K562 (cell line): Measurements from ENCODE around the gene CLDN11.

Source experiments
- KLF13 ChIP-seq: fragments of 450-650 bp; IDR thresholded peaks from 2 replicates; pipeline ENCODE4 v1.6.1; 2016; ENCODE audit warnings: missing genetic modification characterization, low read depth, mild to moderate bottlenecking, missing compliant biosample characterization, moderate library complexity, borderline replicate concordance
- MED1 ChIP-seq: sonication (generic); formaldehyde crosslinking; IDR thresholded peaks from 2 replicates; pipeline ENCODE4 v1.8.1; 2023; ENCODE audit warnings: missing genetic modification reagents, borderline replicate concordance
- POLR2A ChIP-seq: fragments of 450-650 bp; conservative IDR thresholded peaks from 2 replicates; pipeline ENCODE4 v1.6.1; 2016
- TGIF2 ChIP-seq: sonication (generic); formaldehyde crosslinking; IDR thresholded peaks from 2 replicates; pipeline ENCODE4 v1.8.1; 2022; ENCODE audit warnings: mild to moderate bottlenecking, missing genetic modification reagents, moderate library complexity
- XRCC5 ChIP-seq: fragments of 200-400 bp; formaldehyde crosslinking; IDR thresholded peaks from 2 replicates; pipeline ENCODE4 v1.6.1; 2017; ENCODE audit warnings: low read depth, mild to moderate bottlenecking, low read length
- ZC3H4 ChIP-seq: sonication (generic); formaldehyde crosslinking; IDR thresholded peaks from 2 replicates; pipeline ENCODE4 v1.9.0; 2021; ENCODE audit warnings: missing genetic modification reagents, borderline replicate concordance
- ZNF184 ChIP-seq: sonication (generic); formaldehyde crosslinking; IDR thresholded peaks from 2 replicates; pipeline ENCODE4 v1.5.0; 2020; ENCODE audit warnings: missing genetic modification reagents
- ZNF224 ChIP-seq: sonication (generic); formaldehyde crosslinking; IDR thresholded peaks from 2 replicates; pipeline ENCODE4 v1.8.0; 2022; ENCODE audit warnings: mild to moderate bottlenecking, missing genetic modification reagents
- ZNF766 ChIP-seq: fragments of 200-800 bp; sonication (Bioruptor generic); conservative IDR thresholded peaks from 2 replicates; pipeline ENCODE4 v1.6.1; 2016; ENCODE audit warnings: missing genetic modification characterization, missing compliant biosample characterization
- ZZZ3 ChIP-seq: fragments of 450-650 bp; IDR thresholded peaks from 2 replicates; pipeline ENCODE4 v1.6.1; 2016; ENCODE audit warnings: antibody characterized with exemption, mild to moderate bottlenecking, moderate library complexity
- TF ChIP-seq, protein P1 (sequence below), 2 experiments: fragments of 450-650 bp; formaldehyde crosslinking in 1 of 2; IDR thresholded peaks; 2 replicates each; pipeline versions ENCODE4 v1.4.0 to v1.6.1; 2014 to 2020; ENCODE audit warnings: mild to moderate bottlenecking in 2 of 2, borderline replicate concordance in 1 of 2, low read depth in 1 of 2
- TF ChIP-seq, protein P2 (sequence below), 3 experiments: IDR thresholded peaks in 2 of 3; conservative IDR thresholded peaks in 1 of 3; 2 replicates each; pipeline ENCODE4 v1.5.1; 2011 to 2012; ENCODE audit warnings: low read length in 3 of 3, mild to moderate bottlenecking in 3 of 3, control low read depth in 2 of 3, improper control_type of control experiment in 1 of 3, inconsistent platforms in 1 of 3, low read depth in 1 of 3, mixed read lengths in 1 of 3, moderate library complexity in 1 of 3; ENCODE audit not compliant: insufficient read depth in 2 of 3

DNA sequence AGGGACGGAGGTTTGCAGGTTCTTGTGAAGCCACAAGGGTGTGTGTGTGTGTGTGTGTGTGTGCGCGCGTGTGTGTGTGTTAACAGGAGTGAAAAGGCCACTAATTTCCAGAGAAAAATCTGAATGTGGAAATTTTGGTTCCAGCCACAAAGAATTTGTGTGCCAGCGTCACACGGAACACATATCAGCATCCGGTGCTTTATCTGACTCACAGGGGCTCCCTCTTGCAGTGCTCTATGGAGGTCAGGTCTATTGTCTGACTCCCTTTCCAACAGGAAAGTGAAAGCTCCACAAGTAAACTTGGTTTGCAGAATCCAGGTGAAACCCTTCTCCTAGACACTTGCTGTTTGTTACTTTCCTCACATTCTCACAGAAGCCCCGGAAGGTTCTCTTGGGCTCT, 6.2 kb downstream of the CLDN11 start:
- TF ChIP-seq ZC3H4 (CRISPR knock-in tag), result no peak
- TF ChIP-seq KLF13 (tag), result no peak
- TF ChIP-seq, protein P1, sequence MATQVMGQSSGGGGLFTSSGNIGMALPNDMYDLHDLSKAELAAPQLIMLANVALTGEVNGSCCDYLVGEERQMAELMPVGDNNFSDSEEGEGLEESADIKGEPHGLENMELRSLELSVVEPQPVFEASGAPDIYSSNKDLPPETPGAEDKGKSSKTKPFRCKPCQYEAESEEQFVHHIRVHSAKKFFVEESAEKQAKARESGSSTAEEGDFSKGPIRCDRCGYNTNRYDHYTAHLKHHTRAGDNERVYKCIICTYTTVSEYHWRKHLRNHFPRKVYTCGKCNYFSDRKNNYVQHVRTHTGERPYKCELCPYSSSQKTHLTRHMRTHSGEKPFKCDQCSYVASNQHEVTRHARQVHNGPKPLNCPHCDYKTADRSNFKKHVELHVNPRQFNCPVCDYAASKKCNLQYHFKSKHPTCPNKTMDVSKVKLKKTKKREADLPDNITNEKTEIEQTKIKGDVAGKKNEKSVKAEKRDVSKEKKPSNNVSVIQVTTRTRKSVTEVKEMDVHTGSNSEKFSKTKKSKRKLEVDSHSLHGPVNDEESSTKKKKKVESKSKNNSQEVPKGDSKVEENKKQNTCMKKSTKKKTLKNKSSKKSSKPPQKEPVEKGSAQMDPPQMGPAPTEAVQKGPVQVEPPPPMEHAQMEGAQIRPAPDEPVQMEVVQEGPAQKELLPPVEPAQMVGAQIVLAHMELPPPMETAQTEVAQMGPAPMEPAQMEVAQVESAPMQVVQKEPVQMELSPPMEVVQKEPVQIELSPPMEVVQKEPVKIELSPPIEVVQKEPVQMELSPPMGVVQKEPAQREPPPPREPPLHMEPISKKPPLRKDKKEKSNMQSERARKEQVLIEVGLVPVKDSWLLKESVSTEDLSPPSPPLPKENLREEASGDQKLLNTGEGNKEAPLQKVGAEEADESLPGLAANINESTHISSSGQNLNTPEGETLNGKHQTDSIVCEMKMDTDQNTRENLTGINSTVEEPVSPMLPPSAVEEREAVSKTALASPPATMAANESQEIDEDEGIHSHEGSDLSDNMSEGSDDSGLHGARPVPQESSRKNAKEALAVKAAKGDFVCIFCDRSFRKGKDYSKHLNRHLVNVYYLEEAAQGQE (IDR thresholded peaks at IDR 0.05; ENCODE audit: borderline replicate concordance), result no peak
- TF ChIP-seq, protein P1 (CRISPR knock-in tag; IDR thresholded peaks at IDR 0.05; ENCODE audit: low read depth), result no peak
- no peak for TF ChIP-seq MED1 (CRISPR knock-in tag)
- no peak for TF ChIP-seq ZNF766 (CRISPR knock-in tag)
- TF ChIP-seq, protein P2, sequence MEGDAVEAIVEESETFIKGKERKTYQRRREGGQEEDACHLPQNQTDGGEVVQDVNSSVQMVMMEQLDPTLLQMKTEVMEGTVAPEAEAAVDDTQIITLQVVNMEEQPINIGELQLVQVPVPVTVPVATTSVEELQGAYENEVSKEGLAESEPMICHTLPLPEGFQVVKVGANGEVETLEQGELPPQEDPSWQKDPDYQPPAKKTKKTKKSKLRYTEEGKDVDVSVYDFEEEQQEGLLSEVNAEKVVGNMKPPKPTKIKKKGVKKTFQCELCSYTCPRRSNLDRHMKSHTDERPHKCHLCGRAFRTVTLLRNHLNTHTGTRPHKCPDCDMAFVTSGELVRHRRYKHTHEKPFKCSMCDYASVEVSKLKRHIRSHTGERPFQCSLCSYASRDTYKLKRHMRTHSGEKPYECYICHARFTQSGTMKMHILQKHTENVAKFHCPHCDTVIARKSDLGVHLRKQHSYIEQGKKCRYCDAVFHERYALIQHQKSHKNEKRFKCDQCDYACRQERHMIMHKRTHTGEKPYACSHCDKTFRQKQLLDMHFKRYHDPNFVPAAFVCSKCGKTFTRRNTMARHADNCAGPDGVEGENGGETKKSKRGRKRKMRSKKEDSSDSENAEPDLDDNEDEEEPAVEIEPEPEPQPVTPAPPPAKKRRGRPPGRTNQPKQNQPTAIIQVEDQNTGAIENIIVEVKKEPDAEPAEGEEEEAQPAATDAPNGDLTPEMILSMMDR (IDR thresholded peaks at IDR 0.05 in 2 of 3, conservative IDR thresholded peaks at IDR 0.05 in 1 of 3; ENCODE audit: insufficient read depth in 2 of 3, low read depth in 1 of 3, low read length in 3 of 3), result no peak
- TF ChIP-seq ZZZ3, result no peak
- TF ChIP-seq POLR2A, result no peak
- TF ChIP-seq ZNF224 (CRISPR knock-in tag), result no peak
- no peak for TF ChIP-seq XRCC5
- no peak for TF ChIP-seq ZNF184 (CRISPR knock-in tag)
- no peak for TF ChIP-seq TGIF2
